H9 (cell line): ENCODE data around the gene TRPM3. TPM values are rescaled to one million over a fixed set of nuclear protein-coding genes. Genes with fewer than 3 reads are reported as not detected.
A peak's percentile ranks its signal among the peaks of the same experiment; 100 is the strongest.

Experiments used
- DNase-seq: peaks from one replicate; pipeline ENCODE4 v3.0.0-alpha.2; 2017
- H2AFZ ChIP-seq: one replicate; pipeline ENCODE4 v1.6.1; 2013; ENCODE audit warnings: mild to moderate bottlenecking, low read length, control low read depth, moderate library complexity
- H2AK5ac ChIP-seq: 2 replicates; pipeline ENCODE4 v1.6.1; 2013; ENCODE audit warnings: low read length, control low read depth, mixed read lengths; ENCODE audit not compliant: insufficient read length
- H2BK120ac ChIP-seq: one replicate; pipeline ENCODE4 v1.6.1; 2013; ENCODE audit warnings: low read depth, mild to moderate bottlenecking, low read length, control low read depth, inconsistent platforms; ENCODE audit not compliant: poor library complexity, severe bottlenecking
- H2BK12ac ChIP-seq: 2 replicates; pipeline ENCODE4 v1.6.1; 2013; ENCODE audit warnings: low read length, control low read depth, mixed read lengths, low read depth; ENCODE audit not compliant: insufficient read length
- H2BK15ac ChIP-seq: 2 replicates; pipeline ENCODE4 v1.6.1; 2013; ENCODE audit warnings: low read depth, low read length, control low read depth
- H2BK20ac ChIP-seq: one replicate; pipeline ENCODE4 v1.6.1; 2013; ENCODE audit warnings: low read depth, mild to moderate bottlenecking, low read length, control low read depth, inconsistent platforms; ENCODE audit not compliant: poor library complexity, severe bottlenecking
- H2BK5ac ChIP-seq: 2 replicates; pipeline ENCODE4 v1.6.1; 2013; ENCODE audit warnings: low read length, control low read depth, mixed read lengths; ENCODE audit not compliant: insufficient read length
- H3K14ac ChIP-seq: 2 replicates; pipeline ENCODE4 v1.6.1; 2013; ENCODE audit warnings: low read length, control low read depth; ENCODE audit not compliant: insufficient read depth
- H3K18ac ChIP-seq: 2 replicates; pipeline ENCODE4 v1.6.1; 2013; ENCODE audit warnings: low read depth, mild to moderate bottlenecking, mixed read lengths, low read length, control low read depth; ENCODE audit not compliant: insufficient read length
- H3K23ac ChIP-seq: 2 replicates; pipeline ENCODE4 v1.6.1; 2013; ENCODE audit warnings: low read length, control low read depth, mixed read lengths, low read depth; ENCODE audit not compliant: insufficient read length
- H3K23me2 ChIP-seq: 2 replicates; pipeline ENCODE4 v1.6.1; 2013; ENCODE audit warnings: low read depth, mild to moderate bottlenecking, mixed read lengths, low read length, control low read depth; ENCODE audit not compliant: insufficient read length, poor library complexity, severe bottlenecking
- H3K27ac ChIP-seq: 2 replicates; pipeline ENCODE4 v1.5.1; 2013; ENCODE audit warnings: low read length, control low read depth, mixed read lengths, low read depth; ENCODE audit not compliant: insufficient read length
- H3K27me3 ChIP-seq: 2 replicates; pipeline ENCODE4 v1.6.1; 2013; ENCODE audit warnings: low read length, control low read depth, inconsistent platforms; ENCODE audit not compliant: insufficient read depth
- H3K4ac ChIP-seq: 2 replicates; pipeline ENCODE4 v1.6.1; 2013; ENCODE audit warnings: low read depth, mild to moderate bottlenecking, control low read depth, inconsistent platforms, low read length, moderate library complexity
- H3K4me1 ChIP-seq: 2 replicates; pipeline ENCODE4 v1.6.1; 2013; ENCODE audit warnings: low read length, control low read depth, inconsistent platforms; ENCODE audit not compliant: insufficient read depth
- H3K4me2 ChIP-seq: 2 replicates; pipeline ENCODE4 v1.6.1; 2013; ENCODE audit warnings: low read length, control low read depth, mixed read lengths; ENCODE audit not compliant: insufficient read length, insufficient read depth
- H3K56ac ChIP-seq: 2 replicates; pipeline ENCODE4 v1.6.1; 2013; ENCODE audit warnings: low read depth, mild to moderate bottlenecking, mixed read lengths, low read length, control low read depth; ENCODE audit not compliant: insufficient read length
- H3K79me1 ChIP-seq: 2 replicates; pipeline ENCODE4 v1.6.1; 2013; ENCODE audit warnings: low read depth, mild to moderate bottlenecking, moderate library complexity, low read length, control low read depth, inconsistent platforms; ENCODE audit not compliant: insufficient read depth, poor library complexity, severe bottlenecking
- H3K79me2 ChIP-seq: 2 replicates; pipeline ENCODE4 v1.6.1; 2013; ENCODE audit warnings: low read length, control low read depth, inconsistent platforms; ENCODE audit not compliant: insufficient read depth
- H3K9ac ChIP-seq: 2 replicates; pipeline ENCODE4 v1.6.1; 2013; ENCODE audit warnings: low read length, control low read depth, mixed read lengths; ENCODE audit not compliant: insufficient read length; ENCODE audit errors: extremely low read depth
- H3K9me3 ChIP-seq: one replicate; pipeline ENCODE4 v1.6.1; 2013; ENCODE audit warnings: low read depth, low read length, inconsistent platforms; ENCODE audit not compliant: control insufficient read depth
- H3T11ph ChIP-seq: one replicate; pipeline ENCODE4 v1.6.1; 2013; ENCODE audit warnings: mild to moderate bottlenecking, low read length, control low read depth, inconsistent platforms
- H4K20me1 ChIP-seq: one replicate; pipeline ENCODE4 v1.6.1; 2013; ENCODE audit not compliant: control insufficient read depth, insufficient read length, insufficient read depth
- H4K5ac ChIP-seq: 2 replicates; pipeline ENCODE4 v1.6.1; 2013; ENCODE audit warnings: low read depth, mild to moderate bottlenecking, mixed read lengths, low read length, control low read depth; ENCODE audit not compliant: insufficient read length
- H4K8ac ChIP-seq: replicated peaks from 2 replicates; pipeline ENCODE4 v1.6.1; 2013; ENCODE audit warnings: low read length, control low read depth, mixed read lengths, low read depth; ENCODE audit not compliant: insufficient read length
- H4K91ac ChIP-seq: 2 replicates; pipeline ENCODE4 v1.6.1; 2013; ENCODE audit warnings: low read depth, mild to moderate bottlenecking, moderate library complexity, mixed read lengths, low read length, control low read depth; ENCODE audit not compliant: insufficient read length
- H3K27ac Mint-ChIP-seq, 3 experiments: 2 replicates in 2 of 3; 3 replicates in 1 of 3; pipeline ENCODE4 v1.8.0; 2020 to 2021; ENCODE audit warnings: mixed read lengths in 3 of 3, mild to moderate bottlenecking in 1 of 3, moderate library complexity in 1 of 3
- H3K27me3 Mint-ChIP-seq: 2 replicates; pipeline ENCODE4 v1.8.0; 2021; ENCODE audit warnings: low read depth, mild to moderate bottlenecking, moderate library complexity, mixed read lengths
- H3K36me3 Mint-ChIP-seq, 3 experiments: 2 replicates in 2 of 3; 3 replicates in 1 of 3; pipeline ENCODE4 v1.8.0; 2020 to 2021; ENCODE audit warnings: low read depth in 3 of 3, mixed read lengths in 3 of 3; ENCODE audit not compliant: insufficient read depth in 1 of 3
- H3K4me1 Mint-ChIP-seq, 2 experiments: 2 replicates each; pipeline ENCODE4 v1.8.0; 2020; ENCODE audit warnings: mixed read lengths in 2 of 2
- H3K4me3 Mint-ChIP-seq, 2 experiments: 2 replicates in 1 of 2; 3 replicates in 1 of 2; pipeline ENCODE4 v1.8.0; 2020 to 2021; ENCODE audit warnings: mild to moderate bottlenecking in 2 of 2, mixed read lengths in 2 of 2, moderate library complexity in 1 of 2
- H3K9me3 Mint-ChIP-seq, 2 experiments: 2 replicates in 1 of 2; 3 replicates in 1 of 2; pipeline ENCODE4 v1.8.0; 2020; ENCODE audit warnings: mild to moderate bottlenecking in 2 of 2, mixed read lengths in 2 of 2, moderate library complexity in 1 of 2
- CTCF ChIP-seq: fragments of 200-600 bp; sonication (generic); conservative IDR thresholded peaks from 3 replicates; pipeline ENCODE4 v1.8.0; 2021; ENCODE audit warnings: antibody characterized with exemption, mild to moderate bottlenecking
- WGBS: extraction: QIAGEN DNeasy Blood & Tissue Kit; methylation state at CpG from one replicate; pipeline ENCODE4 v1.1.7; 2013; ENCODE audit warnings: missing lambda C conversion rate, low lambda C conversion rate, mixed read lengths; ENCODE audit not compliant: insufficient read length; ENCODE audit errors: extremely low coverage; 5-methylcytosine and 5-hydroxymethylcytosine counted together
- total RNA-seq: library from RNA; stranded (reverse); gene quantifications from 2 replicates; pipeline ENCODE4 v1.2.1, GENCODE V29; 2021

TRPM3 gene
- total RNA-seq, 1 experiment from 2014 or later, result 10.3 TPM

- no peak overlapping the region for H2BK20ac ChIP-seq
- H2BK15ac ChIP-seq, result no peak overlapping the region
- H3K23me2 ChIP-seq, result no peaks in the 10 kb centered on the region
- DNase-seq, result no peak
- H3K79me2 ChIP-seq, result no peaks in the 10 kb centered on the region
- H3K4me1 ChIP-seq, result no peaks in the 10 kb centered on the region
- no peak overlapping the region for H3K4me2 ChIP-seq
- H3K27ac ChIP-seq, result no peak overlapping the region
- no peak overlapping the region for H4K5ac ChIP-seq
- no peak overlapping the region for H3K4ac ChIP-seq
- H3K36me3 Mint-ChIP-seq, result peaks cover 7 to 14% (median 7%) of the 10 kb centered on the region in 3 experiments
- H3K14ac ChIP-seq, result no peak overlapping the region
- H3K9me3 ChIP-seq, result no peaks in the 10 kb centered on the region
- H3K9ac ChIP-seq, result no peak overlapping the region
- H2AFZ ChIP-seq, result no peak overlapping the region
- H3K4me1 Mint-ChIP-seq, result peaks cover 4 to 6% of the 10 kb centered on the region in 2 experiments; a peak in 1 of 4 replicates
- H3K27ac Mint-ChIP-seq, result 0 out of 7 replicates have a peak overlapping the region, but pooled peaks of 1 of the 3 experiments have one; percentile 11
- no peak overlapping the region for H3K4me3 Mint-ChIP-seq
- no CpG with 5 or more reads among the region's 2 CpGs for WGBS
- H4K8ac ChIP-seq, result no peak overlapping the region
- no peaks in the 10 kb centered on the region for H3K27me3 ChIP-seq
- no peaks in the 10 kb centered on the region for H4K20me1 ChIP-seq
- no peak overlapping the region for H3K23ac ChIP-seq
- H3K27me3 Mint-ChIP-seq, result no peaks in the 10 kb centered on the region
- H3K56ac ChIP-seq, result no peak overlapping the region
- no peak overlapping the region for H4K91ac ChIP-seq
- TF ChIP-seq CTCF, result no peak
- H2BK12ac ChIP-seq, result no peak overlapping the region
- peaks cover 5 to 9% of the 10 kb centered on the region in 2 experiments; a peak in 3 of 5 replicates for H3K9me3 Mint-ChIP-seq
- H3K18ac ChIP-seq, result no peak overlapping the region
- H2BK5ac ChIP-seq, result no peak overlapping the region
- no peaks in the 10 kb centered on the region for H3K79me1 ChIP-seq
- H2AK5ac ChIP-seq, result no peak overlapping the region
- no peak overlapping the region for H3T11ph ChIP-seq
- H2BK120ac ChIP-seq, result no peak overlapping the region
Observed at GRCh38 chr9:71144495-71144894, 23.1 kb upstream of the TRPM3 start.
